ELR (cell line): Measurements from ENCODE around the gene KIF5A.
A peak's percentile ranks its signal among the peaks of the same experiment; 100 is the strongest.

Source experiments
- DNase-seq: peaks from one replicate; pipeline ENCODE4 v3.0.0-alpha.2; 2015; ENCODE audit warnings: low read depth

Gene KIF5A

DNA sequence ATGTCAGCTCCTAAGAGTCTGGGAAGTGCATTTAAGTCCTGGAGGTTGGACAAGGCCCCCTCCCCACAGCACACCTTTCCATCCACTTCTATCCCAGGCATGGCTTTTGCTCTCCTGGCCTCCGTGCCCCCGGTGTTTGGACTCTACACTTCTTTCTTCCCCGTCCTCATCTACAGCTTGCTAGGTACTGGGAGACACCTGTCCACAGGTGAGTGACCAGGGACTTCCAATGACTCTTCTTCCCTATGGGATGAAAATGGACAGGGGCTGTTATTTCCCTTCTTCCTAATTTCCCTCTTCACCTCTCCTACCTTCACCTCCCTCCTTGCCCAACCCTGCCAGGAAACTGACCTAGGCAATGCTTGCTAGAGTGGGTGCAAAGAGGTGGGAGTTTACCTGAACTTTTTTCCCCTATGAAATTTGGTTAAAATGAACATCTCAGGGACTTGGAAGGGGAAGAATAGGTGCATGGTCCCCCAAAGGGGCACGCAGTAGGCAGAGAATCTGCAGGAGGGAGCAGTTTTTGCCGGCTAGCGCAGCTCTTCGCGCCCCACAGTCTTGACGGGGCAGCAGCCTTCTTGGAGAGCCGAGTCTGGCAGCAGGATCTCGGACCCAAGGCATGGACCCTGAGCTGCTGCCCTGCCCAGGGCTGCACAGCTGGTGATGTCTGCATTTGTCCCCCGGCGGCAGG, 70.5 kb downstream of the KIF5A start:
- no peak for DNase-seq

DNA sequence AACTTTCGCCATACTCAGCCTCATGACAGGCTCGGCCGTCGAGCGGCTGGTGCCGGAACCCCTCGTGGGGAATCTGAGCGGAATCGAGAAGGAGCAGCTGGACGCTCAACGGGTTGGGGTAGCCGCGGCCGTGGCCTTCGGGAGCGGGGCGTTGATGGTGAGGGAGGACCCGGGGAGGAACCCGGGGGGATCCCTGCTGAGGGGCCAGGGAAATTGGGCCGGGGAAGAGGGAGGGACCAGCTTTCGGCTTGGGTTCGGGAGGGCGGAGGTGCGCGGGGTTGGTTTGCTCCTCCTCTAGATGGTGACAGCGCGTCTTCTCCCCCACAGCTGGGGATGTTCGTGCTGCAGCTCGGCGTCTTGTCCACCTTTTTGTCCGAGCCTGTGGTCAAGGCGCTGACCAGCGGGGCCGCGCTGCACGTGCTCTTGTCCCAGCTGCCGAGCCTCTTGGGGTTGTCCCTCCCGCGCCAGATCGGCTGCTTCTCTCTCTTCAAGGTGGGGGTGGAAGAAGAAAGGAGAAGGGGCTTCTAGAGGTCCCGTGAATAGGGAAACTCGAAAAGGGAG, 71.2 kb downstream of the KIF5A start:
- no peak for DNase-seq

DNA sequence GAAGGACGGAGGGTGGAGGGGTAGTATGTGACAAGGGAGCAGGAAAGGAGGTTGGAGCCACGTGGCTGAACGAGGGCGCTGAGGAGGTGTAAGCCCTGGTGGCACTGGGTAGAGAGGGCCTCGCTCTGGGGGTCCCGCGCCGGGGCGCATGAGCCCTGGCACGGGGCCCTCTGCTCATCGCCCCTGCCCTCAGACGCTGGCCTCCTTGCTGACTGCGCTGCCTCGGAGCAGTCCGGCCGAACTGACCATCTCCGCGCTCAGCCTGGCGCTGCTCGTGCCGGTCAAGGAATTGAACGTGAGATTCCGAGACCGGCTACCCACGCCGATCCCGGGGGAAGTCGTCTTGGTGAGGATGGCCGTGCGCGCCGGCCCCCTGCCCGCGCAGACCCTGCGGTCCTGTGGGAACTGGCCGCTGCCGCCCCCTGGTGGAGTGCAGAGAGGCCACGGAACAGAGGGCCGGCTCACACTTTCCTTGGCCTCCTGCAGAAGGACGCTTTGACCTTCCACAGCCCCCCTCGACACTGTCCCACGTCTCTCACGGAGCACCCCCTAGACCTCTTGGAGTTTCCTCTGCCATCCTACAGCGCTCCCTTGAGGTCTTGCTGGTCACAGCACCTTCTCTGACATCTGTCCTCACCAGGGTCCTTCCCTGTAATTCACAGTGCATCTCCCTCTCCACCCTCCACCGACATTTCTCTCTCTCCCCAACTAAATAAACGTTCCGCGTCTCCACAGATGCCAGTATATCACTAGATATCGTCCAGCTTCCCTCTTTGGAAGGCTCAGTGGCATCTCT, 71.9 kb downstream of the KIF5A start:
- DNase-seq: peak; percentile 51

DNA sequence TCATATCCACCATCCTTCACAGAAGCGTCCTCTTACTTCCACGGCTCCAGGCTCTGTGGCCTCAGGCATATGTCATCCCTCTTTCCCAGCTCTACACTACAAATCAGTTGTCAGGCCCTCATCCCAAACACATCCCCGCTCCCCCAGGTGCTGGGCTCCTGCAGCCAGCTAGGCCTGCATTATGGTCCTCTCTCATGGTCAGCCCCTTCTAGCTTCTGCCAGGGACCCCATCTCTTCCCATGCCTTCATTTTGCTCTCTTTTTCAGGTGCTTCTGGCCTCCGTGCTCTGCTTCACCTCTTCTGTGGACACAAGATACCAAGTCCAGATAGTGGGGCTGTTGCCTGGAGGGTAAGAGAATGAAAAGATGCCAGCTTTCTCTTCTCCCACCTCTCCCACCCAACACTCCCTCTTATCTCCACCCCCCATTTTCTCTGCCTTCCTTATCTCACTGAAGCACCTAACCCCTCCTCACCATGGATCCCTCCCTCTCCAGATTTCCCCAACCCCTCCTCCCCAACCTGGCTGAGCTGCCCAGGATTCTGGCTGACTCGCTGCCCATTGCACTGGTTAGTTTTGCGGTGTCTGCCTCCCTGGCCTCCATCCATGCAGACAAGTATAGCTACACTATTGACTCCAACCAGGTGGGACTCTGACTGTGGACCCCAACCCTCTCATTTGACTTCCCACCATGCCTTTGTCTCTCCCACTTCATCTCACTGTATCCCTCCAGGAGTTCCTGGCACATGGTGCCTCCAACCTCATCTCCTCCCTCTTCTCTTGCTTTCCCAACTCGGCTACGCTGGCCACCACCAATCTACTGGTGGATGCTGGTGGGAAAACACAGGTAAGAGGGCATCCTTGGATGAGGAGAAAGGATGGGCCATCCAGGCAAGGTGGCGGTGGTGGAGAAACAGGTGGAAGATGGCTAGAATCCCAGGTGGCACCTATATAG, 72.7 kb downstream of the KIF5A start:
- DNase-seq: no peak

DNA sequence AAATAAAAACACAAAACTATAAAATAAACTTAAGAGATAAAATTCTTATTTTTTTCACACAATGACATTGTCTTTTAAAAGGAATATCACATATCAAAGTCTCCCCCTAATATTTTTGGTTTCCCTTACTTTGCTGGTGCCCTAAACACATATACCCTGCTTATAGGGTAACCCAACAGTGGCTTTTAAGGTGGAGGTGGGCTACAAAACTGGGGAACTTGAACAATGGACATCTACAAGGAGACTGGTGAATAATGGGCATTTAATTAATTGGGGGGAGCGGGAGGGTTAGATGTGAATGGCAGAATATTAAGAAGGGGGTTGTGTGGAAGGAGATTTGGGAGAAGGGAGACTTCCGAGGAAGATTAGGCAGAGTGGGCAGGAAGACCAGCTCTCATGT, 73.5 kb downstream of the KIF5A start:
- no peak for DNase-seq

DNA sequence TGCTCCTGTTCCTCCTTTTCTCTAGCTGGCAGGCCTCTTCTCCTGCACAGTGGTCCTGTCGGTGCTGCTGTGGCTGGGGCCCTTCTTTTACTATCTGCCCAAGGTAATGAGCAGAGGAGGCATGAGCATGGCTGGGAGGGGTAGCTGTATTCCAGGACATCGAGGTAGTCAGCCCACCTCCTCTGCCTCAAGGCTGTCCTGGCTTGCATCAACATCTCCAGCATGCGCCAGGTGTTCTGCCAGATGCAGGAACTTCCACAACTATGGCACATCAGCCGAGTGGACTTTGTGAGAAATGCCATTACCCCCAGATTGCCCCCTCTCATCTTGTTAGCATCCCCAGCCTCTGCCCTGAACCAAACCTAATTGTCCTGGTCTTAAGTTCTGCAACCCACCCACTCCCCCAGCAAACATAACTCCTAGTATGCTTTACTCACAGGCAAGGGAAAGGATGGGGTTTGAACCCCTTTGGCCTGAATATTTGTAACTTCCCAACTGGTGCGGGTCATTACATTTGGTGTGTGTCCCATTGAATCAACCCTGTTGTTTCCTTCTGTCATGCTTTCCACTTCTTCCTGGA, 74.1 kb downstream of the KIF5A start:
- DNase-seq: no peak

DNA sequence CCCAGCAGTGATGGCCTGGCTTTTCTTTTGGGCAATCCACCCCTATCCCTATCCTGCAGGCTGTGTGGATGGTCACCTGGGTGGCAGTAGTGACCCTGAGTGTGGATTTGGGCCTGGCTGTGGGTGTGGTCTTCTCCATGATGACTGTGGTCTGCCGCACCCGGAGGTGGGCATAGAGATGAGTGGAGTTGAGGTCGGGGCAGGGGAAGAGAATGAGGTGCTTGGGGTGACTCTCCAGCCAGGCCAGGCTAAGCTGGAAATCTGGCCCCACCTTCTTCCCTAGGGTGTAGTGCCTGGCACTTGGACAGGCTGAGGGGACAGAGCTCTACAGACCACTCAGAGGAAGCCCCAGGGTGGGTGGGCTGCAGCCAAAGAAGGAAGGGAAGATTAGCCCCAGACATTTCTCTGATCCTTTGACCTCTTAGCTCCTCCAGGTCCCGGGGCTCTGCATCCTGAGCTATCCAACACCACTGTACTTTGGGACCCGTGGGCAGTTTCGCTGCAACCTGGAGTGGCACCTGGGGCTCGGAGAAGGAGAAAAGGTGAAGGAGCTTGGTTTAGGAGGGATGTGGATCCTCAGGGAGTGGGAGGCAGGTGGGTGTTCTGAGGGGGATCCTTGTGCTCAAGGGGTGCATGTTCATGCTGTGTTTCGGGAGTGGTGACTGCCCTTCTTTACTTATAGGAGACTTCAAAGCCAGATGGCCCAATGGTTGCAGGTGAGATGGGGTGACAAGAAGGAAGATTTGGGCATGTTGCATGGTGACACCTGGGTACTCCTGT, 74.8 kb downstream of the KIF5A start:
- no peak for DNase-seq

DNA sequence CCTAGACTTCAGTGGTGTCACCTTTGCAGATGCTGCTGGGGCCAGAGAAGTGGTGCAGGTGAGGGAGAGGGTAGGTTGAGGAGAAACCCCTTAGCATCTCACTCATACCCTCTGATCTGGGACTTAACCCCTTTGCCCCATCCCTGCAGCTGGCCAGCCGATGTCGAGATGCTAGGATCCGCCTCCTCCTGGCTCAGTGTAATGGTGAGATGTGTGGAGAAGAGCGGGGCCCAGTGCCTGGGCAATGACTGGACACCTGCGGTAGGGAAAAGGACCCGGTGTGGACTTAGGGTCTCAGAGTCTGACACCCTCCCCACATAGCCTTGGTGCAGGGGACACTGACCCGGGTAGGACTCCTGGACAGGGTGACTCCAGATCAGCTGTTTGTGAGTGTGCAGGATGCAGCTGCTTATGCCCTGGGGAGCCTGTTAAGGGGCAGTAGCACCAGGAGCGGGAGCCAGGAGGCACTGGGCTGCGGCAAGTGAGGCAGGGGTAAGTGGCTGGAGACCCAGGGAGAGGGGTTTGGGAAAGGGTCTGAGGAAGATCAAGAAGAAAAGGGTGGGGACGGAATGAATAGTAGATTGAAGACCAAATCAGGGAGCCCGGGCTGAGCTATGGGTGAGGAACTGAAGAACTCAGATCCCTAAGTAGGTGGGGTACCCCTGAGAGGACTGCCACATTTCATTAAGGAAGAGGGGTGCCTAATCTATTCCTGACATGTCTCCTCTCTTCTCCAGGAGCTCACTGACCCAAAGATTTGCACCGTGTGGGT, 75.6 kb downstream of the KIF5A start:
- DNase-seq: no peak

DNA sequence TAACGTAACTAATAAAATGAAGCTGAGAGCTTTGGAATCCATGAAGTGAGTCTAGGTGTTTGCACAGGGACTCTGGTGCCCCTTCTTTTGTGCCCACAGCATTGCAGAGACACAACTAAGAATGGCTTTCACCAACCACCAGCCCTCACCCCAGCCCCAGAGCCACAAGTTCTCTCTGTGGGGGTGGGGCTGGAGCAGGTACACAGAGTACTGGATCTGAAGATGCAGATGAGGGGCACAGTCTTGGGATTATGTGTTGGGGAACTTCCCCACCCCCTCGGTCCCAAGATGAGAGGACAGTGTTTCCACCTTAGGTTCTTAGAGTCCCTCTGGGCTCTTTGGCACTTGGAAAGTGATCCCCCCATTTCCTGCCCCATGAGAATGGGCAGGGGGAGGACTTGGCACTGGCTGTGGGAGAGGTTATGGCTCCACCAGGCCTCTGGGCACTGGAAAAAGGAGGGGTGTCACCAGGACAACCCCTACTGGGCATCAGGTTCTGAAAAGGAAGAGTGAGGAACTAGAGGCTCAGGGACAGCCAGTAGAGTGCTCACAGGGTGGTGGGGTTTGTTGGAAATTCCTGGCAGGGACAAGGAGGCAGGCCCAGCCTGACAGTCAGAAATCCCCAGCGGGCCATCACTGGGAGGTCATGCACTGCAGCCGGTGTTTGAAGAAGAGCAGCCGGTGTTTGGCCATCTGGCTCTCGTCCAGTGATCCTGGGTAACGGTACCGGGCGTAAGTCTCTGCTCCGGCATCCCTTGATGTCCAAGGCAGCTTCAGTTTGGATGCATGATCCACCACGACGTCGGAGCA, 76.5 kb downstream of the KIF5A start:
- DNase-seq: no peak

DNA sequence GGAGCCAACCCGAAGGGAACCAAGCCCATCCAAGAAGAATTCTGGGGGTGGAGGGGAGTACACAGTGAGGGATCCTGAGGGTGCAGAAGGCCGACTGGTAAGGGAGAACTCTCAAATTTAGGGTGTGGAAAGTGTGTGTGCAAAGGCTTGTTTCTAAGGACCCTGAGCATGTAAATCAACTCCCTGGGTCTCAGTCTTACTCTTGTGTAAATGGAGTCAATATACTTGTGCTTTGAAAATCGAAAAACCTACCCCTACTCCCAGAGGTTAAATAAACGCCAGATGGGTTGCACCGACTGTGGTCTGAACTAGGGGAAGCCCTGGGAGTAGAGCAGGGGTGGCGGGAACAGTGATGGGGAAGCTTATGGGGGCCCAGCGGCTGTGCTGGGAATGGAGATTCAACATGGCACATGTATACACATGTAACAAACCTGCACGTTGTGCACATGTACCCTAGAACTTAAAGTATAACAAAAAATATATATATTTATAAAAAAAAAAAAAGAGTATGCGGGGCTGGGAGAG, 77.1 kb downstream of the KIF5A start:
- no peak for DNase-seq

DNA sequence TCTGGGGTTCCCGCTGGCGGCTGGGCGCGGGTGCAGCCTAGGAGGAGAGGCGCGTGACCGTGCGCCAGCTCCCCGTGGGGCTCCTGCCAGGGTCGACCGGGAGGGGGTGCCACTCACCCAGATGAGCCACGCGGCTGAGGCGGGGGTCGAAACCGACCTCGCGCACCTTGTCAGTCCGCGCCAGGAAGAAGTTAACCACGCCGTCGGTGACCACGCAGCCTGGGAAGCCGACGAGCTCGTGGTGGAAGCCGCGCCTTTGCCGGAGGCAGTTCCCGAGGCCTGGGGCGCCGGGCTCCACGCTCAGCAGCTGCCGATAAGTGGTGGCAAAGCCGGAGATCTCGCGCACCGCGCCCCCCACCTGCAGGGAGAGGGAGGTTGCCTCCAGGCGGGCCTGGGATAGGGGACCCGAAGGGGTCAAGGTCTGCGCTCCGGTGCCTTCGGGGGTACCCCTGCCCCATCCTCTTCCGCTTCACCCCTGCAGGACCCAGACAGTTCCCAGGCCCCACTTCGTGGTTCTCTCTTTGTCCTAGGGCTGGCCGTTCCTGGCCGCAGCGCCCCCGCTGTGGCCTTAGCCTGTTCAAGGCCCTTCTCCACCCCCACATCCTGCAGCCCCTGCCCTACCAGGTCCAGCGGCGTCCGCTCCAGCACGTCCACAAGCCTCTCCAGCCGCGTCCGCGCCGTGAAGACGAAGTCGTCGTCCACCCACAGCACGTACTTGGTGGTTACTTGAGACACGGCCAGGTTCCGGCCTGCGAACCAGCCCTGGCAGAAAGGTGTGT, 77.8 kb downstream of the KIF5A start:
- no peak for DNase-seq

DNA sequence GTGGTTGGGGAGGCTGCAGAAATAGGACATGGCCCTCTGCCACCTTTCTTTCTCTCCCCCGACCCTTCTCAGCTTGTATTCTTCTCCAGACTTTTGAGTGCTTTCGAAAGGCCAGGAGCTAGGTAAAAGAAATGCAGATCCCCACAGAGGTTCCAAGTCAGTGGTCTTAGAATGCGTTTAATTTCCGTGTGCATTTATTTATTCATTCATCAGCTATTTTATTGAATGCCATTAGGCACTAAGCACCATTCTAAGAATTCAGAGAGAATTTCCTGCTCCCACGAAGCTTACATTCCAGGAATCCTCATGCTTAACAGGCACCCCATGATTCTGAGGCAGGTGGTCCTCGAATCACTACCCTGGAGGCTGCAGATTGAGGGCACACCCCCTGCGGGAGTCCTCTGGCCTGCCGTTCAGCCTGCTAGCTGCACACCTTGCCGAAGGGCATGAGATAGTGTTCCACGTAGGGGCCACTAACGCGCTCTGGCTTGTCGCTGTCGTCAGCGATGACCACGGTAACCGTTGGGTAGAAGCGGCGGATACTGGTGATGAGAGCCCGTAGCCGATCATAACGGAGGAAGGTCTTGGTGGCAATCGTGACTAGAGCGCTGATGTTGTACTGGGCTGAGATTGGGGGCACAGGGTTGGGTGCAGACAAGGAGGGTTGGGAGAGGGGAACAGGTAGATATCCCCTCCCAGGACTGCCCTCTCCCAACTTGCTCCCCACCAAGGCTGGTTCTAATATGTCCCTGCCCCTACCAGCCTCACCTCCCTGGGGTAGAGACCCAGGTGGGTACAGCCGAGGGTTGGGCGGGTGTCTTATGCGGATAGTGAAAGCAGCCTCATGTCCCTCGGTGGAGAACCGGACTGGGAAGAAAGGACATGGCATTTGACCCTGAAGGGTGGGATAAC, 78.7 kb downstream of the KIF5A start:
- DNase-seq: no peak

DNA sequence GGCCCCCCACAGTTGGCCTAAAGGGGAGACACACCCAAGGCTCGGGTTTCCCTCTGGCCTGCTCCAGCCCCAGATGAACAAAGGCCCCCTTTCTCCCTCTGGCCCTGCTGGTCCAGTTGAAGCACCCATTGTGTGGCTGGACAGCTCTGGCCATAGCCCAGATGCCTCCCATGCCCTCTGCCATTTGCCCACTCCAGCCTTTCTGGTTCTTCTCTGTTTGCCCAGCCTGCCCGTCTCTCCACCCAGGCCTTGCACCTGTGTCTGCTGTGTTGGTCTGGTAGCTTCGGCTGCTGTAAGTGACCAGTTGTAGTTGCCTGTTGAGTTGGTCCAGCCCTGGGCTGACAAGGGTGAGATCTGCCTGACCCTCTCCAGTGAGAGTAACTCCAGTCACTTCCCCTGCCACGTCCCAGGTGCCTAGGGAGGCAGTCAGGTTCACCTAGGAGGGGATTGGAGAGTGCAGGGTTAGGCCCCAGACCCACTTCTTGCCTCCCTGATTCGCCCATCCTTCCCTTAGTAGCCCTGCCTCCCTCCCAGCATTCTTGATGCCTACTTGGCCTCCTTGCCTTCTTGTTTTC, 80.1 kb downstream of the KIF5A start:
- DNase-seq: no peak

DNA sequence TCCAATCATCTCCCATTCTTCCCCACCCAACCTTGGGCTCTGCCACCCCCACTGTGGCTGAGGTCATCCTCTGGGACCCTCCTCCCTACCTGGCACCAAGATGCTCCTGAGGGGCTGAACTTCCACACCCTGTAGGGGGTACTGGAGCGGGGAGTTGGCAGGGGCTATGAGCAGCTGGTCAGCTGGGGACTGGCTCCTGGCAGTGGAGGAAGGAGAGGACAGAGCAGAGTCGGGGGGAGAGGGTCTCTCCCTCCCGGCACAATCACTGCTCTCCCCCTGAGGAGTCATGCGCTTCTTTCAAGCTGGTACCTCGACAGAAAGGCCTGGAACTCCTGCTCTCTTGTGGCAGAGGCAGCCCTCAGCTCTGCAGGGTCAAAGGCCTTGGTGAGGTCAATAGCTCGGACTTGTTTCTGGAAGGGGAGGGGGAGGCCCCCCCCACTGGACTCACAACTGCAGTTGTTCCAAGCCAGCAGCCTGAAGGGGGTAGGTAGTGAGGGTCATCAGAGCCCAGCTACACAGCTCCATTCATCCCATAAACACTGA, 81.1 kb downstream of the KIF5A start:
- no peak for DNase-seq

DNA sequence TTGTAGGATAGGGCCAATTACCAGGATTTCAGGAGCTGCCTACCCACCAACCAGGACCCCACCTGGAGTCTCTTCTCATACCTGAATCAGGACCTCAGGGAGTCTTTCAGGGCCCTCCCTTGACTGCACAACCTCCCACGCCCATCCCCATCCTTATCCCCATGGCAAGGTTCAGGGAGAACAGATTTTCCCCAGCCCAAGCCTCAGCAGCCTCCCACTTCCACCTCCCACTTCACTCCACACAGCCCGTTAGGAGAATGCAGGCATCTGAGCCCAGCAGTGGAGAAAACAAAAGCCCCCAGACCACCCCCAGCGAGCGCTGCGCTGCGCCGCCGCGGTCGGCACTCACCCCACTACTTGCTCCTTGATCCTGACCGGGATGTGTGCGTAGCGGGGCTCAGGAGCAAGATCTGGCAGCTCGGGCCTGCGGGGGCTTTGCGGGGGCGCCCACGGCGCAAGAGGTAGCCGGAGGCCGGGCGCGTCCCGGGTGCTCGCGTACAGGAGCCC, 81.8 kb downstream of the KIF5A start:
- DNase-seq: no peak
